ENCODE measurements around the gene FETUB. TPM values are rescaled to one million over a fixed set of nuclear protein-coding genes. Genes with fewer than 3 reads are reported as not detected.

FETUB gene
- total RNA-seq, 1 donor from 2014 or later: 49.9 TPM

Other genes with a start within 250 kb of the FETUB start
- 2.6 TPM for gene CRYGS, start 96.0 kb upstream of the FETUB start, total RNA-seq
- 6.4 TPM for gene TBCCD1, start 73.1 kb upstream of the FETUB start, total RNA-seq
- gene DNAJB11, start 69.7 kb upstream of the FETUB start, total RNA-seq: 35.3 TPM
- 763 TPM for gene AHSG, start 27.3 kb upstream of the FETUB start, total RNA-seq
- gene HRG, start 25.6 kb downstream of the FETUB start, total RNA-seq: 324 TPM
- gene KNG1, start 77.0 kb downstream of the FETUB start, total RNA-seq: 1,019 TPM
- 143 TPM for gene EIF4A2, start 143.2 kb downstream of the FETUB start, total RNA-seq
- gene RFC4, start 166.1 kb downstream of the FETUB start, total RNA-seq: 7.1 TPM
- not detected for gene ADIPOQ, start 202.3 kb downstream of the FETUB start, total RNA-seq

Measured in left lobe of liver (tissue), 1 donor.